GM15510 (cell line): ENCODE results near the gene LRBA.

Source experiments
- POLR2A ChIP-seq: IDR thresholded peaks from 3 replicates; pipeline ENCODE4 v1.6.1; 2011; ENCODE audit warnings: borderline replicate concordance; ENCODE audit not compliant: insufficient read length; ENCODE audit errors: extremely low read depth

LRBA gene

GRCh38 chr4:150581056-150581605 is 434.0 kb downstream of the LRBA start:
- no peak for TF ChIP-seq POLR2A

GRCh38 chr4:150580306-150580705 is 434.8 kb downstream of the LRBA start:
- no peak for TF ChIP-seq POLR2A

GRCh38 chr4:150579551-150580234 is 435.4 kb downstream of the LRBA start:
- no peak for TF ChIP-seq POLR2A

DNA sequence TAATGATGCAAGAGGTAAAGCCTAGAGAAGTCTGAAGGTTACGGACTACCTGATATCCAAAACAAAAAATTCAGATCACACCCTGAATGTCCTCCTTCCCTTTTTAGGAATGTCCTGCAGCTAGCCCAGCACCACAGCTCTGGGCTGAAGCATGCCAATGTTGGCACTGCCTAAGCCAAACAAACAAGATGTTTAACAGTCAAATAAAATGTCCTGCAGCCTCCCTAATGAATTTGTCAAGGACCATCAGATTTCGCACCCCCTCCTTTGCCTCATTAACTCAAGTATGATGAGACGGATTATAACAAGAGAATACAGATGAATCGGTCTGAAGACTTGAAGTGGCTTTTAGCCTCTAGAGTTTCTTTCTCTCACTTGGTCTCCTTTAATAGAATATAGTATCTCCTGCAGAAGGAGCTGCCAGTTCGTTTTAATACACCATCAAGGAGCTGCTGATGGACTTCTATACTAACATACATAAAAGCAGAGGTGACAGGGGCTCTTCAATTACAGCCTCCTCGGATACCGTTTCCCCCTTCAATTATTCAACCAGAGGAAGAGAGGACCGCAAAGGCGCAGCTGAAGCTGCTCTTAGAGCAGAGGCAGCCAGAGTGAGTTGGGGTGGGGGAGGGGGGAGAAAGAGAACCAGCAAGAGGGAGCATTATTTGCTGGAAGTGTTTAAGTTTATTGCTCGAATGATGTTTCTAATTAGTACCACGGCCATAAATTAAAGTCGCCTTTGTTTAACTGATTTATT is 436.2 kb downstream of the LRBA start:
- no peak for TF ChIP-seq POLR2A

GRCh38 chr4:150577796-150578195 is 437.3 kb downstream of the LRBA start:
- no peak for TF ChIP-seq POLR2A

- no peak for TF ChIP-seq POLR2A
Measured at GRCh38 chr4:150574678-150575077, 440.4 kb downstream of the LRBA start.

DNA sequence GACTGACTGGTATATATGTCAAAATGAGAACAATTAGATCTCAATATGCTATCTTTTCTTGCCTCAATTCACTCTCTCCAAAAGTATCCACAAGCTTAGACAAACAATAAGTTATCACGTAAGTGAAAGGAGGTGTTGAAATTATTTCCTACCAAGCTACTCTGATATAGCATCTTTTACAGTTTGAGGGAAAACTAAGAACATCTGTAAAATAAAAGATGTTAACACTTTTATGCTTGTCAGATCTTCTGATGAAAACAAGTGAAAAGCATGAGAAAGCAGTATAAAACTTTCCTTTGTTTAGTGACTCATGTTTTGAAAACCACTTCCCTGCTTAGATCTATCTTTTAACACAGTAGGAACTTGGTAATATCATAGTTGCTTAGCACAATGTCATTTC is 441.6 kb downstream of the LRBA start:
- no peak for TF ChIP-seq POLR2A

DNA sequence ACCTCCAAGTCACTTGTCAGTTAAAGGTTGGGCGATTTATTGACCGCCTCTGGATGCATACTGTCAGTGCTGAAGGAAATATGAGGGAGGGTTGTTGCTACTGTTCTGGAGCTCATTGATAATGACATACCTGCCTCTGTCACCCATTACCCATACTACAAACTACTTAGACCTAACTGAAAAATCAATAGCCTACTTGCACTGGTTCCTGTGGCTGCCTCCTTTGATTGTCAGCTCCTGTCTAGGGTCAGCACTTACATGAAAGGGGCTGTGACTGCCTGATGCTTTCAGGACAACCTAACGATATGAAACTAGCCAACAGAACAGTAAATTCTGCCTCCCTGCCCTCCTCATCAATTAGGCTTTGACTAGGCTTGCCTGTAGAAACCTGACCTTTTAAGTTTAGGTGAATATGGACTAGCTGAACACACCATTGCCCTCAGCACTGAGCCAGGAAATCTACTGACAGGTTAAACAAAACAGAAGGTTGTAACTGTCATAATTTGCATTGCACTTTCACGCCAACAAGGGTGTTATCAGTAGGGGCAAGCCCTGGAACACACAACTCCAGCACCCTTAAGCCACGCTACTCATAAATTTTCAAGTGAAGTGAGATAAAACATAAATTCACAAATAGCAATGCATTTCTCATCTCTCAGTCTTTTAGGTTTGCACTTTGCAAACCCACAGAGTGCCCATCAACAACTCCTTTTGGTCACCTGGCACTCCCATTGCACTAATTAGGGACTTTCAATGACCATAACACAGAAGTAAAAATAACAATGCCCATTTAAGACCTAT is 442.2 kb downstream of the LRBA start:
- no peak for TF ChIP-seq POLR2A

GRCh38 chr4:150570862-150571261 is 444.2 kb downstream of the LRBA start:
- TF ChIP-seq POLR2A: no peak

GRCh38 chr4:150569998-150570535 is 445.0 kb downstream of the LRBA start:
- no peak for TF ChIP-seq POLR2A

DNA sequence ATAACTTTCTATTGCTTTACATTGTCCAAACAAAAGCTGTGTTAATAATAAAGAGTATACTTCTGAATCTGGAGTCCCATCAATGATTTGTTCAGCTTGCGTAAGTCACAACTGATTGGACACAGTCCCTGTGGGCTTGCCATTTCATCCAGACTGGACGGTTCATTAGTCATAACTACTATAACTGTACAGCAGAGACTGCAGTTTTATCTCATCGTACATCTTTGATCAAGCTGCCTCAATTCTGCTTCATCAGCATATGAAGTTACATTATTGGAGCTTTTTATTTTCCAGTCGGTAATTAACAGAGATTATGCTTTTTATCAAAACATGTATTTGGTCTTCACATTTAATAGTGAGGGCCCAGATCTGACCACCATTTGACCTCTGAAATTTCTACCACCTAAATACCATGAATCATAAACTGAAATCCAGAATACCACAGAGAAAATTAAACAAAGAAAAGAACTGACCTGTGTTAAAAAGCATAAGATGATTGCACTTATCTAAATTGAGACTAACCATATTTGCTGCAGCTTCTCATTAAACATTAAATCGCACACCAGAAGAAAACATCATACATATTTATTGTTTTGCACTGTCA is 445.6 kb downstream of the LRBA start:
- no peak for TF ChIP-seq POLR2A

- TF ChIP-seq POLR2A: no peak
Measured at GRCh38 chr4:150567070-150567469, 448.0 kb downstream of the LRBA start.

GRCh38 chr4:150562751-150563150 is 452.3 kb downstream of the LRBA start:
- no peak for TF ChIP-seq POLR2A

DNA sequence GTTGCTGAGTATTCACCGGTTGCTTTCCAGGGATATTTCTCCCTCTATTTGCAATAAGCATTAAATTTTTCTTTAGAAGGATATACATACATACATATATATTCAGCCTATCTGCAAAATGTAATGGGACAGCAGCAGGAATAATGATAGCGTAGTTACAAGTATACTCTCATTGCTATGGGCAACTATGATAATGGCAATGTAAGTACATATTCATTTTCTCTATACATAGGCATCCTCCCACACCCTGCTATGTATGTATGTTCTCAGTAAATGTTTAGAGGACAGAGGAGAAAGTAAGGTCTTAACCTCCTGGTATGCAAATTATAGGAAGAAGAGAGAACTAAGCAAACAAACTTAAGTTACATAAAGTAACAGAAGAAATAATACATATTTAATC is 452.8 kb downstream of the LRBA start:
- TF ChIP-seq POLR2A: no peak

DNA sequence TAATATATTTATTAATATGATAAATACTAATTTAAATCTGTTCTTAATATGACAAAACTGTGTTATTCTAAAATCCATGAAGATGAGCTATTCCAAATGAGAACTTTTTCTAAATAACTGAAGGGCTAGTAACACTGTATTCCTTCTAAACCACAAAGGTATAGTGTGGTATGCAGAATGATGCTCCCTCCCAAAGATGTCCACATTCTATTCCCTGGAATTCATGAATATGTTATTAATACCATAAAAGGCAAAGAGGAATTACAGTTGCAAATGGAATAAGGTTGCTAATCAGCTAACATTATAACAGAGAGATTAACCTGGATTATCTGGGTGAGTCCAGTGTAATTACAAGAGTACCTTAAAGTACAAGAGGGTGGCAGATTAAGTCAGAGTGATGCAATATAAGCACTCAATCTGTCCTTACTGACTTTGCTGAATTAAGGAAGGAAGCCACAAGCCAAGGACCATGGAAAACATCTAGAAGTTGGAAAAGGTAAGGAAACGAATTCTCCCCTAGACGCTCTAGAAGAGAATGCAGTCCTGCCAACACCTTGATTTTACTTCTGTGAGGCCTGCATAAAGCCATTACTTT is 453.8 kb downstream of the LRBA start:
- TF ChIP-seq POLR2A: no peak
